Measurements from ENCODE around the gene TGFBR3L.

- TF ChIP-seq LARP7 (IDR thresholded peaks at IDR 0.05) (no peak), EGR1 (IDR thresholded peaks at IDR 0.05; ENCODE audit: borderline replicate concordance in 1 of 2, low read depth in 2 of 2, low read length in 2 of 2) (no peak), CTCF (IDR thresholded peaks at IDR 0.05 in 2 of 3, conservative IDR thresholded peaks at IDR 0.05 in 1 of 3; ENCODE audit: control insufficient read depth in 2 of 3, extremely low read depth in 1 of 3, insufficient read depth in 1 of 3, low read depth in 3 of 3, low read length in 3 of 3) (no peak), MXI1 (IDR thresholded peaks at IDR 0.05; ENCODE audit: low read depth, low read length) (no peak), POLR2A (IDR thresholded peaks at IDR 0.05; ENCODE audit: low read depth, low read length) (no peak), YY1 (IDR thresholded peaks at IDR 0.05; ENCODE audit: low read depth, low read length) (no peak)
These were observed 18.3 kb downstream of the TGFBR3L start for GRCh38 chr19:7932930-7933300.

All from GM12878 (cell line).